RWPE2 (cell line): ENCODE data around the gene DMWD.

Experiments
- ATAC-seq: fragments of 200-7000 bp; cut with Tn5 transposase; 3 replicates; pipeline ENCODE4 v1.9.1; 2021; ENCODE audit warnings: low read depth
- DNase-seq: peaks from one replicate; pipeline ENCODE4 v3.0.0-alpha.2; 2020; ENCODE audit warnings: low spot score
- H3K27ac ChIP-seq: fragments of 450-650 bp; 2 replicates; pipeline ENCODE4 v1.5.1; 2017; ENCODE audit warnings: mild to moderate bottlenecking; ENCODE audit not compliant: poor library complexity, severe bottlenecking
- H3K27me3 ChIP-seq: fragments of 250-450 bp; sonication (Bioruptor Pico); 2 replicates; pipeline ENCODE4 v1.5.1; 2021; ENCODE audit warnings: mild to moderate bottlenecking, moderate library complexity; ENCODE audit not compliant: insufficient read depth, poor library complexity, severe bottlenecking
- H3K36me3 ChIP-seq: fragments of 250-450 bp; sonication (Bioruptor Pico); 2 replicates; pipeline ENCODE4 v1.5.1; 2020; ENCODE audit warnings: low read depth, mild to moderate bottlenecking, moderate library complexity
- H3K4me1 ChIP-seq: fragments of 250-450 bp; sonication (Bioruptor Pico); 2 replicates; pipeline ENCODE4 v1.5.1; 2021; ENCODE audit warnings: mild to moderate bottlenecking, moderate library complexity; ENCODE audit not compliant: insufficient read depth, poor library complexity, severe bottlenecking
- H3K4me3 ChIP-seq: fragments of 250-450 bp; sonication (Bioruptor Pico); 2 replicates; pipeline ENCODE4 v1.5.1; 2021; ENCODE audit warnings: mild to moderate bottlenecking, moderate library complexity; ENCODE audit not compliant: severe bottlenecking
- H3K9me3 ChIP-seq: fragments of 250-450 bp; sonication (Bioruptor Pico); 2 replicates; pipeline ENCODE4 v1.5.1; 2021; ENCODE audit warnings: mild to moderate bottlenecking, moderate library complexity; ENCODE audit not compliant: severe bottlenecking
- TF ChIP-seq, protein P1 (sequence below): fragments of 450-650 bp; IDR thresholded peaks from one replicate; pipeline ENCODE4 v1.5.1; 2017; ENCODE audit warnings: mild to moderate bottlenecking, moderate library complexity; ENCODE audit not compliant: poor library complexity, severe bottlenecking

The DMWD gene

DNA sequence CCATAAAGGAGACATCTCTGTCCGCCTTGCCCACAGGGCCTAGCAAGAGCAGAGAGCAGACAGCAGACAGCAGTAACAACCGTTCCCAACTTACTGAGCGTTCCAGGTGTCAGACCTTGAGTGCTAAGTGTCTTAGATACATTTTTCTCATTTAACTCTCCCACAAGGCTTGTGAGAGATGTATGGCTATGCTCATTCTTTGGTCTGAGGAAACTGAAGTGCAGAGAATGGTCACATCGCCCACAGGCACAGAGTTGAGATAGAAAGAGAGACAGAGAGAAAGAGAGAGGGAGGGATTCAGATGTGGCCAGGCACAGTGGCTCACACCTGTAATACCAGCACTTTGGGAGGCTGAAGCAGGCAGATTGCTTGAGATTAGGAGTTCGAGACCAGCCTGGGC is 45.1 kb downstream of the DMWD start:
- no peak for ATAC-seq
- no peak overlapping the region for H3K4me3 ChIP-seq
- H3K36me3 ChIP-seq = no peaks in the 10 kb centered on the region
- no peak for DNase-seq
- H3K27ac ChIP-seq = no peak overlapping the region
- H3K27me3 ChIP-seq = no peaks in the 10 kb centered on the region
- TF ChIP-seq, protein P1, sequence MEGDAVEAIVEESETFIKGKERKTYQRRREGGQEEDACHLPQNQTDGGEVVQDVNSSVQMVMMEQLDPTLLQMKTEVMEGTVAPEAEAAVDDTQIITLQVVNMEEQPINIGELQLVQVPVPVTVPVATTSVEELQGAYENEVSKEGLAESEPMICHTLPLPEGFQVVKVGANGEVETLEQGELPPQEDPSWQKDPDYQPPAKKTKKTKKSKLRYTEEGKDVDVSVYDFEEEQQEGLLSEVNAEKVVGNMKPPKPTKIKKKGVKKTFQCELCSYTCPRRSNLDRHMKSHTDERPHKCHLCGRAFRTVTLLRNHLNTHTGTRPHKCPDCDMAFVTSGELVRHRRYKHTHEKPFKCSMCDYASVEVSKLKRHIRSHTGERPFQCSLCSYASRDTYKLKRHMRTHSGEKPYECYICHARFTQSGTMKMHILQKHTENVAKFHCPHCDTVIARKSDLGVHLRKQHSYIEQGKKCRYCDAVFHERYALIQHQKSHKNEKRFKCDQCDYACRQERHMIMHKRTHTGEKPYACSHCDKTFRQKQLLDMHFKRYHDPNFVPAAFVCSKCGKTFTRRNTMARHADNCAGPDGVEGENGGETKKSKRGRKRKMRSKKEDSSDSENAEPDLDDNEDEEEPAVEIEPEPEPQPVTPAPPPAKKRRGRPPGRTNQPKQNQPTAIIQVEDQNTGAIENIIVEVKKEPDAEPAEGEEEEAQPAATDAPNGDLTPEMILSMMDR = no peak
- no peaks in the 10 kb centered on the region for H3K9me3 ChIP-seq
- H3K4me1 ChIP-seq = peaks cover 6% of the 10 kb centered on the region

DNA sequence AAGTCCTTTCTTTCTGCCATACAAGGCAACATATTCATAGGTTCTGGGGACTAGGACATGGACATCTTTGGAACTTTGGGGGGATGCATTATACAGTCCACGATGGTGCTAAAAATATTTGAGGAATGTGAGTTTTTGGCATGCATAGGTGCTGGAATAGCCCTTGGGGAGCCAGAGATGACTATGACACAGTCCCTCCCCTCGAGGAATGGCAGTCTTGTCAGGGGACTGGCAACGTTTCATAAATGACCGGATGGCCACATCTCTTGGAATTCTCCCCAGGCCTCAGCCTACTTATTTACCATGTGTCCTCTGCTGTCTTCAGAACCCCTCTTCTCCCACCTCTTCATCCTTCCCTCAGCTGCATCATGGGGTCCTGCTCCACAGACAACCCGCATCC is 45.8 kb downstream of the DMWD start:
- no peak for DNase-seq

DNA sequence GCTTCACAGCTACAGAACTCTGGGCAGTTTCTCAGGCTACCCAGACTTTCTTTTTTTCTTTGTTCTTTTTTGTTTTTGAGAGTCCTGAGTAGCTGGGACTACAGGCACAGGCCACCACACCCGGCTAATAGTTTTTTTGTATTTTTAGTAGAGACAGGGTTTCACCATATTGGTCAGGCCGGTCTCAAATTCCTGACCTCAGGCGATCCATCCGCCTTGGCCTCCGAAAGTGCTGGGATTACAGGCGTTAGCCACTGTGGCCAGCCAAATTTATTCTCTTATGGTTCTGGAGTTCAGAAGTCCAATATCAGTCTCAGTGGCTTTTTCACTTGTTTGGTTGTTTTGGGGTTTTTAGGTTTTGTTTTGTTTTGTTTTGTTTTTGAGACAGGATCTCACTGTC is 47.0 kb downstream of the DMWD start:
- H3K4me3 ChIP-seq = no peak overlapping the region
- DNase-seq = no peak
- ATAC-seq = no peak
- no peaks in the 10 kb centered on the region for H3K36me3 ChIP-seq
- H3K9me3 ChIP-seq = no peaks in the 10 kb centered on the region
- TF ChIP-seq, protein P1 = no peak
- peaks cover 2% of the 10 kb centered on the region for H3K4me1 ChIP-seq
- H3K27ac ChIP-seq = no peak overlapping the region
- no peaks in the 10 kb centered on the region for H3K27me3 ChIP-seq

More for the DNA sequence above, 45.8 kb downstream of the DMWD start:
- H3K27ac ChIP-seq = no peak overlapping the region
- no peaks in the 10 kb centered on the region for H3K27me3 ChIP-seq
- H3K9me3 ChIP-seq = no peaks in the 10 kb centered on the region
- TF ChIP-seq, protein P1 = no peak
- H3K36me3 ChIP-seq = no peaks in the 10 kb centered on the region
- H3K4me3 ChIP-seq = no peak overlapping the region
- peaks cover 2% of the 10 kb centered on the region for H3K4me1 ChIP-seq
- ATAC-seq = no peak

DNA sequence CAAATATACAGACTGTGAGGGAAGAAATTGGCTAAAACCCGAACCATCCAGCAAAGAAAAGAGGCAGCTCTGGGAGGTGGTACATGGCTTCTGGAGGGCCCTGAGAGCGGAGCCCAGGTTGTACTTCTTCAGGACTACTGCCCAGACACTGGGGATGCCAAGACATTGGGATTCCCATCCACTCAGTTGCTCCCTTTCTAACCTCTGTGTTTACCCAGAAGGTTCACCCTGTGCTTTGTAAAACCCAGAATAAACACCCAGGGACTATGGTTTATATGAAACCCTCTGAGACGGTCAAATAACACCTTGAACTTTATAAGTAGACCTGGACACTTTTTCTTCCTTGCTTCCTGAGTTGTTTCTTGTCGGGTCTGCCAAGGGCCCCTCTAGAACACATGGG is 49.7 kb downstream of the DMWD start:
- Histone ChIP-seq H3K36me3 (no peaks in the 10 kb centered on the region), H3K9me3 (no peaks in the 10 kb centered on the region), H3K27me3 (no peaks in the 10 kb centered on the region), H3K27ac (no peak overlapping the region), H3K4me1 (no peaks in the 10 kb centered on the region), H3K4me3 (no peak overlapping the region)
- no peak for ATAC-seq
- no peak for DNase-seq
- TF ChIP-seq, protein P1 = no peak

DNA sequence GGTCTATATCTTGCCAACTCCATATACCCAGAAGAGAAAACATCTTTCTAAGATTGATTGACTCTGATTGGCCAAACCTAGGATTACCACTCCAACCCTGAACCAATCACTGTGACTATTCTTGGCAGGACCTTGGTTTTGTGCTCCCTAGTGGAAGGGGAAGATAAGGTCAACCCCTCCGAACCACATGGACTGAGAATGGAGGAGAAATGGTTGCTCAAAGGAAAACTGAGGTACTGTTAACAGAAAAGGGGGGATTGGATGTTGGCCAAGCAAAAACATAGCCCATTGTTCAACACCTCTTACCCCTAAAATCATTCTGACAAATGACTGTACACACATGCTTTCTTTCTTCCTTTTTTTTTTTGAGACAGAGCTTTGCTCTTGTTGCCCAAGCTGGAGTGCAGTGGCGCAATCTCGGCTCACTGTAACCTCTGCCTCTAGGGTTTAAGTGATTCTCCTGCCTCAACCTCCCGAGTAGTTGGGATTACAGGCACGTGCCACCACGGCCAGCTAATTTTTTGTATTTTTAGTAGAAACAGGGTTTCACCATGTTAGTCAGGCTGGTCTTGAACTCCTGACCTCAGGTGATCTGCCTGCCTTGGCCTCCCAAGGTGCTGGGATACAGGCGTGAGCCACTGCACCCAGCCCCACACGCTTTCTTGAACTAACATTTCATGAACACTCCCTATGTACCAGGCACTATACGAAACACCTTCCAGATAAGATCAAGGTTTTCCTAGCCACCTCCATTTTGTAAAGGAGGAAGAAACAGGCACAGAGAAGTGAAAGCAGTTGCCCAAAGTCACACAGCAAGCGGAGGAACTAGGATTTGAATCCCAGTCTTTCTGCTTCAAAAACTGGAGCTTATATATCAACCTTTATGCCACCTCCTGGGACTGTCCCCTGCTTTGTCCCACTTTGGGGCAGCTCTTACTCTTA is 52.9 kb downstream of the DMWD start:
- Histone ChIP-seq H3K4me3 (no peak overlapping the region), H3K27ac (no peak overlapping the region), H3K27me3 (no peaks in the 10 kb centered on the region), H3K36me3 (no peaks in the 10 kb centered on the region), H3K9me3 (no peaks in the 10 kb centered on the region), H3K4me1 (no peaks in the 10 kb centered on the region)
- TF ChIP-seq, protein P1 = no peak
- no peak for ATAC-seq
- no peak for DNase-seq
